Upper lobe of left lung (tissue), 6 donors: ENCODE measurements around the gene UTP25. TPM values are rescaled to one million over a fixed set of nuclear protein-coding genes. Genes with fewer than 3 reads are reported as not detected.

Experiments used
- ATAC-seq, 2 donors: fragments of 200-7000 bp; cut with Tn5 transposase; one replicate each; pipeline ENCODE4 v1.9.1; 2022; ENCODE audit warnings: mild to moderate bottlenecking in 2 of 2, moderate library complexity in 2 of 2; ENCODE audit not compliant: low FRiP score in 2 of 2
- DNase-seq, 2 donors: peaks; one replicate each; pipeline ENCODE4 v3.0.0-alpha.2; 2019 to 2020
- H3K27ac ChIP-seq, 4 donors: fragments of 200-600 bp; sonication (generic); one replicate each; pipeline ENCODE4 v1.5.1; 2016 to 2019
- H3K27me3 ChIP-seq, 4 donors: fragments of 200-600 bp; sonication (generic); one replicate each; pipeline ENCODE4 v1.5.1; 2017 to 2019
- H3K36me3 ChIP-seq, 4 donors: fragments of 200-600 bp; sonication (generic); one replicate each; pipeline ENCODE4 v1.5.1; 2016 to 2019
- H3K4me1 ChIP-seq, 4 donors: fragments of 200-600 bp; sonication (generic); one replicate each; pipeline ENCODE4 v1.5.1; 2018 to 2019
- H3K4me3 ChIP-seq, 4 donors: fragments of 200-600 bp; sonication (generic); one replicate each; pipeline ENCODE4 v1.5.1; 2017 to 2019; ENCODE audit warnings: mild to moderate bottlenecking in 2 of 4, moderate library complexity in 1 of 4
- H3K9me3 ChIP-seq, 4 donors: fragments of 200-600 bp; sonication (generic); one replicate each; pipeline ENCODE4 v1.5.1; 2018 to 2019
- CTCF ChIP-seq, 6 experiments: fragments of 450-650 bp in 4 of 6; fragments of 200-600 bp in 2 of 6; sonication (generic) in 2 of 6; IDR thresholded peaks; one replicate each; pipeline ENCODE4 v1.5.1; 2016 to 2019; ENCODE audit warnings: antibody characterized with exemption in 6 of 6
- EP300 ChIP-seq, 4 donors: sonication (generic); formaldehyde crosslinking; IDR thresholded peaks; one replicate each; pipeline ENCODE4 v1.5.1; 2017; ENCODE audit warnings: antibody characterized with exemption in 4 of 4, control low read depth in 2 of 4
- POLR2A ChIP-seq, 4 donors: fragments of 450-650 bp; IDR thresholded peaks; one replicate each; pipeline ENCODE4 v1.5.1; 2016 to 2017; ENCODE audit warnings: antibody characterized with exemption in 4 of 4, mild to moderate bottlenecking in 2 of 4
- POLR2AphosphoS5 ChIP-seq, 2 donors: sonication (generic); formaldehyde crosslinking; IDR thresholded peaks; one replicate each; pipeline ENCODE4 v1.5.1; 2017; ENCODE audit warnings: antibody characterized with exemption in 2 of 2
- WGBS, 2 donors: methylation state at CpG; one replicate each; pipeline ENCODE4 v1.1.5; 2017 to 2018; 5-methylcytosine and 5-hydroxymethylcytosine counted together
- total RNA-seq, 6 donors: library from RNA; depleted of rRNA in 4 of 6; stranded (reverse); fragments of >200 nt in 4 of 6; gene quantifications; one replicate each; pipeline versions ENCODE4 v1.1.0 to v1.2.1, GENCODE V29; 2016 to 2021
- donor health status: DM: no; HTN: no; CAD: no; lungs with moderate emphysema.
- donor health status: DM: no; HTN: yes; CAD: no; lungs with severe emphysema.

The UTP25 gene
- 1 to 10 TPM; 2.4 to 9.4 (median 7.9) TPM for total RNA-seq

- TF ChIP-seq EP300 (IDR thresholded peaks at IDR 0.05) = peak in 1 of 4 donors; percentile 61
- peak; percentile 40 to 89 (median 70) for TF ChIP-seq CTCF (IDR thresholded peaks at IDR 0.05)
- TF ChIP-seq POLR2AphosphoS5 (IDR thresholded peaks at IDR 0.05) = peak; percentile 91 to 94
- peak in 2 of 4 donors; percentile 28 to 58 for TF ChIP-seq POLR2A (IDR thresholded peaks at IDR 0.05)
- ATAC-seq (peak; percentile 97 to 98), DNase-seq (peak; percentile 78 to 96)
- peak within 1 kb of the TSS; percentile 69 to 78 (median 74) for H3K27ac ChIP-seq
- H3K4me1 ChIP-seq = peaks cover 7 to 30% (median 16%) of the 10 kb centered on the region in 4 donors
- no peaks in the 10 kb centered on the region for H3K9me3 ChIP-seq
- H3K4me3 ChIP-seq = peak within 1 kb of the TSS; percentile 86 to 92 (median 90)
- peaks cover 9 to 18% (median 13%) of the 10 kb centered on the region in 4 donors for H3K36me3 ChIP-seq
- no peaks in the 10 kb centered on the region for H3K27me3 ChIP-seq
- 20 to 25% methylated on average over 30 to 51 of the region's 51 CpGs for WGBS, 2 donors
These were observed at the start of gene UTP25 for GRCh38 chr1:209827384-209828262. TSS of gene UTP25 (plus strand) at chr1:209827972. CDS start at chr1:209828064, 92 bp downstream.

GRCh38 chr1:209778102-209778501, 49.7 kb upstream of the UTP25 start:
- Histone ChIP-seq H3K4me1 (peaks cover 0 to under 1% (median 0%) of the 10 kb centered on the region in 4 donors), H3K27ac (no peak overlapping the region), H3K36me3 (peaks cover 0 to 10% (median 0%) of the 10 kb centered on the region in 4 donors), H3K4me3 (no peak overlapping the region), H3K9me3 (no peaks in the 10 kb centered on the region), H3K27me3 (no peaks in the 10 kb centered on the region)
- 83 to 100% methylated on average over 1 of the region's 1 CpG for WGBS, 2 donors
- no peak for TF ChIP-seq CTCF (IDR thresholded peaks at IDR 0.05)
- no peak for TF ChIP-seq EP300 (IDR thresholded peaks at IDR 0.05)
- no peak for TF ChIP-seq POLR2AphosphoS5 (IDR thresholded peaks at IDR 0.05)
- TF ChIP-seq POLR2A (IDR thresholded peaks at IDR 0.05) = no peak
- ATAC-seq (no peak), DNase-seq (no peak)

GRCh38 chr1:209780268-209780667, 47.5 kb upstream of the UTP25 start:
- TF ChIP-seq POLR2AphosphoS5 (IDR thresholded peaks at IDR 0.05) = no peak
- no peak for TF ChIP-seq POLR2A (IDR thresholded peaks at IDR 0.05)
- no peak for TF ChIP-seq CTCF (IDR thresholded peaks at IDR 0.05)
- no peak for TF ChIP-seq EP300 (IDR thresholded peaks at IDR 0.05)
- no peak for ATAC-seq
- 82 to 84% methylated on average over 4 of the region's 4 CpGs for WGBS, 2 donors
- Histone ChIP-seq H3K36me3 (peaks cover 0 to 10% (median 0%) of the 10 kb centered on the region in 4 donors), H3K9me3 (no peaks in the 10 kb centered on the region), H3K27me3 (no peaks in the 10 kb centered on the region), H3K27ac (no peak overlapping the region), H3K4me1 (peaks cover 8 to 16% (median 13%) of the 10 kb centered on the region in 4 donors), H3K4me3 (no peak overlapping the region)
- DNase-seq = no peak

- TF ChIP-seq CTCF (IDR thresholded peaks at IDR 0.05) (no peak), POLR2A (IDR thresholded peaks at IDR 0.05) (no peak), EP300 (IDR thresholded peaks at IDR 0.05) (no peak), POLR2AphosphoS5 (IDR thresholded peaks at IDR 0.05) (no peak)
- ATAC-seq = no peak
These were observed 44.4 kb upstream of the UTP25 start for GRCh38 chr1:209783386-209783785.

More at GRCh38 chr1:209783386-209783785, 44.4 kb upstream of the UTP25 start:
- H3K27me3 ChIP-seq = no peaks in the 10 kb centered on the region
- no peaks in the 10 kb centered on the region for H3K9me3 ChIP-seq
- WGBS, 2 donors = 76% methylated on average over 6 of the region's 6 CpGs
- peaks cover 0 to 3% (median 0%) of the 10 kb centered on the region in 4 donors for H3K36me3 ChIP-seq
- H3K4me3 ChIP-seq = peak overlapping the region in 1 of 4 donors; percentile 59
- no peak for DNase-seq
- H3K4me1 ChIP-seq = peaks cover 8 to 25% (median 18%) of the 10 kb centered on the region in 4 donors
- H3K27ac ChIP-seq = no peak overlapping the region
